ENCODE data around the gene SPATA31D3. TPM values are rescaled to one million over a fixed set of nuclear protein-coding genes. Genes with fewer than 3 reads are reported as not detected.

Gene SPATA31D3
- total RNA-seq, 4 donors from 2014 or later = not detected

DNA sequence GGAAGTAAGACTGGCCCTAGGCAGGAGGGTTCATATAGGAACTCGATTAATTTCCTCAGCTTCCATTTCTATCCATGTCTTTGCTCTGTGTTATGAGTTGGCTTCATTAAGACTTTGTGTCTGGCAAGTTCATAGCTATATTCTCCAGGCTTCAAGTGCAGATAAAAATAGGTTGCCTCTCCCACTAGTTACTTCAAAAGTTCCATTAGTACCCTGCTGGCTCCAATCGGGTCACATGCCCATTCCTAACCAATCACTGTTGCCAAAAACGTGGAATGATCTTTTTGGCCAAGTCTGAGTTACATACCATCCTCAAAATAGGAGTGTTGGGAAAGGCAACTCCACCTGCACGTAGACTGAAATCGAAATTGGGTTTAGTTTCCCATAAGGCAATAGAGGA, 31.5 kb downstream of the SPATA31D3 start:
- no peak for DNase-seq (ENCODE audit: low spot score in 2 of 2)
- no peaks in the 10 kb centered on the region for H3K4me1 ChIP-seq
- WGBS = 82% methylated on average over 5 of the region's 5 CpGs
- H3K27me3 ChIP-seq = no peaks in the 10 kb centered on the region
- H3K36me3 ChIP-seq = no peaks in the 10 kb centered on the region
- no peak overlapping the region for H3K27ac ChIP-seq
- no peaks in the 10 kb centered on the region for H3K9me3 ChIP-seq
- H3K4me3 ChIP-seq = no peak overlapping the region
- TF ChIP-seq POLR2A (IDR thresholded peaks at IDR 0.05) (no peak), EP300 (IDR thresholded peaks at IDR 0.05) (no peak), POLR2AphosphoS5 (IDR thresholded peaks at IDR 0.05) (no peak)
- TF ChIP-seq, protein P1, sequence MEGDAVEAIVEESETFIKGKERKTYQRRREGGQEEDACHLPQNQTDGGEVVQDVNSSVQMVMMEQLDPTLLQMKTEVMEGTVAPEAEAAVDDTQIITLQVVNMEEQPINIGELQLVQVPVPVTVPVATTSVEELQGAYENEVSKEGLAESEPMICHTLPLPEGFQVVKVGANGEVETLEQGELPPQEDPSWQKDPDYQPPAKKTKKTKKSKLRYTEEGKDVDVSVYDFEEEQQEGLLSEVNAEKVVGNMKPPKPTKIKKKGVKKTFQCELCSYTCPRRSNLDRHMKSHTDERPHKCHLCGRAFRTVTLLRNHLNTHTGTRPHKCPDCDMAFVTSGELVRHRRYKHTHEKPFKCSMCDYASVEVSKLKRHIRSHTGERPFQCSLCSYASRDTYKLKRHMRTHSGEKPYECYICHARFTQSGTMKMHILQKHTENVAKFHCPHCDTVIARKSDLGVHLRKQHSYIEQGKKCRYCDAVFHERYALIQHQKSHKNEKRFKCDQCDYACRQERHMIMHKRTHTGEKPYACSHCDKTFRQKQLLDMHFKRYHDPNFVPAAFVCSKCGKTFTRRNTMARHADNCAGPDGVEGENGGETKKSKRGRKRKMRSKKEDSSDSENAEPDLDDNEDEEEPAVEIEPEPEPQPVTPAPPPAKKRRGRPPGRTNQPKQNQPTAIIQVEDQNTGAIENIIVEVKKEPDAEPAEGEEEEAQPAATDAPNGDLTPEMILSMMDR (IDR thresholded peaks at IDR 0.05) = no peak

DNA sequence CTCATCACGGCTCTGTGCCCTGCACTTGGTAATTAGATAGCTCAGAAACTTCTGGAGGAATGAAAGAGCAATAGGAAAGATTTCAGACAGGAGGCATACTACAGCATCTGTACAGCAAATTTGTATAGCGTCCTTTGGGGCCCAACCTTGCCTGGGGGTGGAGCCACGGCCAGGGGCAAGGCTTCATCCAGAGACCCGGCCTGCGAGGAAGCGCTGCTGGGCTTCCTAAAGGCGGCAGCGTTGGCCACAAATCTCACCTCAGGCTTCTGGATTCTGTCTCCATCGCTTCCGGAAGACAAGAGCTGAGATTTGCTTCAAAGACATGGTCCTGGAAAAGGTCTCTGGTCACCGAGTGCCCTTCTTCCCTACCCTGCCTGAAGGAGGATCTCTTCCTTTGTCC, 33.1 kb downstream of the SPATA31D3 start:
- TF ChIP-seq, protein P1 (IDR thresholded peaks at IDR 0.05) = no peak
- TF ChIP-seq POLR2AphosphoS5 (IDR thresholded peaks at IDR 0.05) = no peak
- no peak for TF ChIP-seq POLR2A (IDR thresholded peaks at IDR 0.05)
- TF ChIP-seq EP300 (IDR thresholded peaks at IDR 0.05) = no peak

GRCh38 chr9:81979196-81979595, 35.9 kb downstream of the SPATA31D3 start:
- TF ChIP-seq EP300 (IDR thresholded peaks at IDR 0.05) = no peak
- TF ChIP-seq POLR2AphosphoS5 (IDR thresholded peaks at IDR 0.05) = no peak
- TF ChIP-seq, protein P1 (IDR thresholded peaks at IDR 0.05) = no peak
- TF ChIP-seq POLR2A (IDR thresholded peaks at IDR 0.05) = no peak
- no peaks in the 10 kb centered on the region for H3K4me1 ChIP-seq
- H3K4me3 ChIP-seq = no peak overlapping the region
- H3K27me3 ChIP-seq = no peaks in the 10 kb centered on the region
- H3K9me3 ChIP-seq = no peaks in the 10 kb centered on the region
- no peak overlapping the region for H3K27ac ChIP-seq
- no peak for DNase-seq (ENCODE audit: low spot score in 2 of 2)
- H3K36me3 ChIP-seq = no peaks in the 10 kb centered on the region
- WGBS = 67% methylated on average over 2 of the region's 2 CpGs

More for the DNA sequence above, 33.1 kb downstream of the SPATA31D3 start:
- H3K4me3 ChIP-seq = no peak overlapping the region
- no peaks in the 10 kb centered on the region for H3K27me3 ChIP-seq
- H3K9me3 ChIP-seq = no peaks in the 10 kb centered on the region
- no peaks in the 10 kb centered on the region for H3K36me3 ChIP-seq
- no peaks in the 10 kb centered on the region for H3K4me1 ChIP-seq
- WGBS = 89% methylated on average over 11 of the region's 11 CpGs
- no peak overlapping the region for H3K27ac ChIP-seq
- DNase-seq (ENCODE audit: low spot score in 2 of 2) = no peak

DNA sequence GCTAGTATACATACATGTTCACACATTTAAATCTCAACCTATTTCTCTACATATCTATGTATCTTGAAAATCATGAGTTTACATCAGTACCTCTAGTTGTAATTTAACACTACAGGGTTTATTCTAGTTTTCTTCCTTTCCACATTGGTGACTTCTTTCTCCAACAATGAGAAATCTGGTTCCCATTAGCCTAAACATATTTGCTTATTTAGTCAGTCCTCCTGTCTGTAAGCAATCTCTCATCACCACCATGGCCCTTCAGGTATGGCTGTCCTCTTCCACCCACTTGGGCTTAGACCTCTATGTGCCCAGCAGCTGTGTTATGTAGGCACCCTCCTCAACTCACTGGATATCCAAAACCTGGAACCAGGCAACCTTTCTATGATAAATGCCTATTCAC, 37.3 kb downstream of the SPATA31D3 start:
- DNase-seq (ENCODE audit: low spot score in 2 of 2) = no peak
- H3K27ac ChIP-seq = no peak overlapping the region
- H3K9me3 ChIP-seq = no peaks in the 10 kb centered on the region
- TF ChIP-seq EP300 (IDR thresholded peaks at IDR 0.05) (no peak), POLR2AphosphoS5 (IDR thresholded peaks at IDR 0.05) (no peak), POLR2A (IDR thresholded peaks at IDR 0.05) (no peak)
- TF ChIP-seq, protein P1 (IDR thresholded peaks at IDR 0.05) = no peak
- H3K4me1 ChIP-seq = peaks cover 4% of the 10 kb centered on the region
- H3K36me3 ChIP-seq = no peaks in the 10 kb centered on the region
- no peak overlapping the region for H3K4me3 ChIP-seq
- no peaks in the 10 kb centered on the region for H3K27me3 ChIP-seq

GRCh38 chr9:81981883-81982282, 38.6 kb downstream of the SPATA31D3 start:
- no peaks in the 10 kb centered on the region for H3K36me3 ChIP-seq
- H3K27ac ChIP-seq = no peak overlapping the region
- TF ChIP-seq, protein P1 (IDR thresholded peaks at IDR 0.05) = no peak
- no peak for TF ChIP-seq POLR2AphosphoS5 (IDR thresholded peaks at IDR 0.05)
- no peak for TF ChIP-seq POLR2A (IDR thresholded peaks at IDR 0.05)
- no peak for TF ChIP-seq EP300 (IDR thresholded peaks at IDR 0.05)
- 94% methylated on average over 4 of the region's 4 CpGs for WGBS
- H3K4me1 ChIP-seq = peaks cover 4% of the 10 kb centered on the region
- H3K9me3 ChIP-seq = no peaks in the 10 kb centered on the region
- no peak overlapping the region for H3K4me3 ChIP-seq
- no peaks in the 10 kb centered on the region for H3K27me3 ChIP-seq
- DNase-seq (ENCODE audit: low spot score in 2 of 2) = no peak
